ENCODE data around the gene HAPLN3.

Gene HAPLN3

DNA sequence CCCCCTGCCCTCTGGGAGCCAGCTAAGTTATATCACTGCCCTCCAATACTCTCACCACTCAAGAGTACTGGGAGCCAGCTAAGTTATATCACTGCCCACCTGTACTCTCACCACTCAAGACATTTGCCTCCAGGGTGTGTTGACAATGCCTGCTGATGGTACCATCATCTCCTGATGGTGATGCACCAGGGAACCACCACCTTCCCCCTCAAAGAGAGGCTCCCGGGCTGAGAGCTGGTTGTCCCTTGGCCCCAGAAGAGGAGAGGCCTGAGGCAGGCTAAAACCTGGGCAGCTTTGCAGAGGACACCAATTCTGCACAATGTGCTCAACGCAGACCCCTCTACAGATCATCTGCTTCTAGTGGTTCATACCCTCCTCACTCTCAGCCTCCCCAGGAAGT lies 7.5 kb upstream of the HAPLN3 start:
- no peak for DNase-seq (ENCODE audit: low read depth, low spot score)
- H3K27me3 ChIP-seq (ENCODE audit: control insufficient read depth, insufficient read depth, low read length) = no peaks in the 10 kb centered on the region
- H3K4me1 ChIP-seq (ENCODE audit: control insufficient read depth, insufficient read depth, low read length) = peaks cover 2% of the 10 kb centered on the region; the same call in 1 of the 2 replicates
- no peak overlapping the region for H3K4me3 ChIP-seq (ENCODE audit: low read length)
- WGBS (ENCODE audit: insufficient coverage, insufficient read length) = no CpG with 5 or more reads among the region's 2 CpGs
- H3K27ac ChIP-seq (ENCODE audit: low read length) = no peak overlapping the region
- H3K9me3 ChIP-seq (ENCODE audit: control insufficient read depth, insufficient read depth, low read length) = no peaks in the 10 kb centered on the region
- H3K36me3 ChIP-seq (ENCODE audit: control insufficient read depth, insufficient read depth, low read length) = peaks cover 74% of the 10 kb centered on the region

DNA sequence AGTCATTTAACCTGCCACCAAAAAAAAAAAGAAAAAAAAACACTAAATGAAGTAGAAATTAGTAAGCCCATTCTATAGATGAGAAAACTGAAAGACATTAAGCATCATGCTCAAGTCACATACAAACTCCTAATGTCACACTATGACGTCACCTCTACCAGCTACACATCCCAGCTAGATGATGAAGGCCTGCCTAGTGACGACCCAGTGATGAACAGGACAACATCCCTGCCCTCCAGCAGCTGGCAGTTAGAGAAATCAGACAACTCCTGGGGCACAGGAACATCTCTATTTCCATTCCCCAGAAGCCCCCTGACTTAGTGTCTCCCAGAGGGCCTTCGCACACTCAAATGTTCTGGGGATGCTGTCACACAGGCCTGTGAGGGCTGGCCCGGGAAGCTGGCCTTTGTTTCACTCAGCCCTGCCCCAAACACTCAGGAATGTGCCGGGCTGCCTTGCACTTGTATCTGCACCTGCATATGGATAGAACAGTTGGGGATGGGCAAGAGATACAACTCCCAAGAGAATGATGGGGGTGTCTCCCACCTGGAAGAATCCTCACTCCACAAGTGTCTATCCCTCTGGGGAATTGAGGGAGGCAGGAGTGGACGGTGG lies 7.0 kb upstream of the HAPLN3 start:
- no peaks in the 10 kb centered on the region for H3K27me3 ChIP-seq (ENCODE audit: control insufficient read depth, insufficient read depth, low read length)
- no peak overlapping the region for H3K27ac ChIP-seq (ENCODE audit: low read length)
- WGBS (ENCODE audit: insufficient coverage, insufficient read length) = no CpG with 5 or more reads among the region's 6 CpGs
- H3K9me3 ChIP-seq (ENCODE audit: control insufficient read depth, insufficient read depth, low read length) = no peaks in the 10 kb centered on the region
- peaks cover 69% of the 10 kb centered on the region for H3K36me3 ChIP-seq (ENCODE audit: control insufficient read depth, insufficient read depth, low read length)
- peaks cover 2% of the 10 kb centered on the region; the same call in 1 of the 2 replicates for H3K4me1 ChIP-seq (ENCODE audit: control insufficient read depth, insufficient read depth, low read length)
- no peak overlapping the region for H3K4me3 ChIP-seq (ENCODE audit: low read length)
- DNase-seq (ENCODE audit: low read depth, low spot score) = no peak

DNA sequence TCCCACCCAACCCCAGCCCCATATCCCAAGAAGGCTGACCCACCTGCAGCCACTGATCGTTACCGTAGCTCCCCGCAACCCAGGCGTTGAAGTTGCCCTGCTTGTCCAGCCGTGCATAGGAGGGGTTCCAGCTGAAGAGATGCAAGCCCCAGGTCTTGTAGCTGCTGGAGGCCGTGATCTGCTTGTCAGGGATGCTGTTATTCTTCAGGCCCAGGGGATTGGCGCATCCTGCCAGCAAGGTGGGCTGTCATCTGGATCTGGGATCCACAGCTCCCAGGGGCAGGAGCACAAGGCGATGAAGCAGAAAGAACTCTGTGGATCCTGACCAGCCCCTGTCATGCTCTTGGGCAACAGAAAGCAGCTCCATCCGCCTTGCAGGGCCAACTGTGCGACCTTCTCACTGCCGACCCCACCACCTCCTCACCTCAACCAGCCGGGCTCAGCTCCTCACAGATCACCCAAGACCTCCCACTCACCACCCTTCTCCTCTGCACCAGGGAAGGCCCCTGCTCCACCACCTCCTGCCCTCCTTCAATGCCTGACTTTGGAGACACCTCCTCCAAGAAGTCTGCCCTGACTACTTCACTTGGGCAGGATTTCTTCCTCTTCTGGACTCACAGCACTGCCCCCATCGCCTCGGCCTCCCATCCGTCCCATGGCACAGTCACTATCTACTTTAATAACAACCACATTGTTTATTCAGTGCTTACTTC lies 6.3 kb upstream of the HAPLN3 start:
- H3K4me3 ChIP-seq (ENCODE audit: low read length) = no peak overlapping the region
- peaks cover 2% of the 10 kb centered on the region; the same call in 1 of the 2 replicates for H3K4me1 ChIP-seq (ENCODE audit: control insufficient read depth, insufficient read depth, low read length)
- no peaks in the 10 kb centered on the region for H3K9me3 ChIP-seq (ENCODE audit: control insufficient read depth, insufficient read depth, low read length)
- peaks cover 63% of the 10 kb centered on the region for H3K36me3 ChIP-seq (ENCODE audit: control insufficient read depth, insufficient read depth, low read length)
- WGBS (ENCODE audit: insufficient coverage, insufficient read length) = no CpG with 5 or more reads among the region's 15 CpGs
- H3K27me3 ChIP-seq (ENCODE audit: control insufficient read depth, insufficient read depth, low read length) = no peaks in the 10 kb centered on the region
- no peak for DNase-seq (ENCODE audit: low read depth, low spot score)
- H3K27ac ChIP-seq (ENCODE audit: low read length) = no peak overlapping the region

DNA sequence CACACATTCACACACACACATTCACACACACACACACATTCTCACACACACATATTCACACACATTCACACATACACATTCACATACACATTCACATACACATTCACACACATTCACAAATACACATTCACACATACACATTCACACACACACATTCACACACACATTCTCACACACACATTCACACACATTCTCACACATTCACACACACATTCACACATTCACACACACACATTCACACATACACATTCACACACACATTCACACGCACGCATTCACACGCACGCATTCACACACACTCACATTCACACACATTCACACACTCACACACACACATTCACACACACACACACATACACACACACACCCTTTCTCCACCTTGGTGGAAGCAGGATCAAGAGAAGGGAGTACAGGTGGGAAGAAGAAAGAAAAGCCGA lies 5.7 kb upstream of the HAPLN3 start:
- 100% methylated on average over 4 of the region's 5 CpGs for WGBS (ENCODE audit: insufficient coverage, insufficient read length)
- no peak for DNase-seq (ENCODE audit: low read depth, low spot score)
- Histone ChIP-seq H3K4me3 (ENCODE audit: low read length) (no peak overlapping the region), H3K9me3 (ENCODE audit: control insufficient read depth, insufficient read depth, low read length) (no peaks in the 10 kb centered on the region), H3K27me3 (ENCODE audit: control insufficient read depth, insufficient read depth, low read length) (no peaks in the 10 kb centered on the region), H3K27ac (ENCODE audit: low read length) (no peak overlapping the region), H3K36me3 (ENCODE audit: control insufficient read depth, insufficient read depth, low read length) (peaks cover 56% of the 10 kb centered on the region), H3K4me1 (ENCODE audit: control insufficient read depth, insufficient read depth, low read length) (peaks cover 2% of the 10 kb centered on the region; the same call in 1 of the 2 replicates)

DNA sequence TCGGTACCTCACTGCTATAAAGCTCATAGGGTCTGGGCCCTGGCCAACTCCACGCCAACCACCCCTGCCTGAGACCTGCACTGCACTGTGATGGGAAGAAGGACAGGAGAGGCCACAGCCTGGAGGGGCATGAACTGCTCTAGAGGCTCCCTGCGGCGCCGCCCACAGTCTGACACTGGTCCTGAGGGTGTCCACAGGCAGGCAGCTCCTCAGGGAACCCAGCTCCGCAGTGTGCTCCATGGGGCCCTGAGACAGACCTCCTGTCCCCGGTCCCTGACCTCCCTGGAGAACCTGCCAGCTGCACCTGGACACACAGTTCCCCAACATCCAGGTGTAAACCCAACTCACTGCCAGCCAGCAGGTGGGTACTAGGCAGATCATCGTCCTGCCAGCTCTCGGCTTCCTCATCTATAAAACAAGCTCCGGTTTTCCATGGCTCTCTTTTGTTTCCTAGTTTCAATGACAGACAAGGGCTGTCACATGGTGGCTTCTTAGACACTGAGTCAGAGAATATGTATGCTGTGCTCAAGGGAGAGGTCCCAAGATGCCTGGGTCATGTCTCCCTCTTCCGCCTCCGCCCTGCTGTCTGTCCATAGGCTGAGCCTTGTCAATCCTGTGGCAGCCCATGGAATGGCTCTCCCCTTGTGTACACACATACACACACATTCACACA lies 5.1 kb upstream of the HAPLN3 start:
- H3K36me3 ChIP-seq (ENCODE audit: control insufficient read depth, insufficient read depth, low read length) = peaks cover 52% of the 10 kb centered on the region
- whole genome bisulfite sequencing (ENCODE audit: insufficient coverage, insufficient read length) = no CpG with 5 or more reads among the region's 12 CpGs
- H3K9me3 ChIP-seq (ENCODE audit: control insufficient read depth, insufficient read depth, low read length) = no peaks in the 10 kb centered on the region
- H3K27ac ChIP-seq (ENCODE audit: low read length) = no peak overlapping the region
- peaks cover 2% of the 10 kb centered on the region; the same call in 1 of the 2 replicates for H3K4me1 ChIP-seq (ENCODE audit: control insufficient read depth, insufficient read depth, low read length)
- no peaks in the 10 kb centered on the region for H3K27me3 ChIP-seq (ENCODE audit: control insufficient read depth, insufficient read depth, low read length)
- DNase-seq (ENCODE audit: low read depth, low spot score) = no peak
- no peak overlapping the region for H3K4me3 ChIP-seq (ENCODE audit: low read length)

DNA sequence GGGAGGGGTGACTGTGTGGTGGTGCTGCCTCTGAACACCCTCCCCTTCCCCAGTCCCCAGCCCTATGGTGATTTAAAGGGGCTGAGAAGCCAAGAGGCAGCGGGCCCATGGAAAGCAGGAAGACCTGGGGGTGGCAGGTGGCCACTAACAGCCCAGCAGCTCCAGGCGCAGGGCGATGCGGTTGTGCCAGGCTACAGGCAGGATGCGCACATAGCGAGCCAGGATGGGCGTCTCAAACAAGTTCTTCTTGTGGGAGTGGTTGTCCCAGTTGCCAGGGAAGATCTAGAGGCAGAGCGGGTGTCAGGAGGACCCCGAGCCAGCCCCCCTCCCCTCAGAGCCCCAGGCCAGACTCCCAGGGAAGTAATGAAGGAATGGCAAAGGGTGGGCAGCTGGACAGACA lies 3.9 kb upstream of the HAPLN3 start:
- Histone ChIP-seq H3K27me3 (ENCODE audit: control insufficient read depth, insufficient read depth, low read length) (no peaks in the 10 kb centered on the region), H3K36me3 (ENCODE audit: control insufficient read depth, insufficient read depth, low read length) (peaks cover 45% of the 10 kb centered on the region), H3K4me3 (ENCODE audit: low read length) (no peak overlapping the region), H3K27ac (ENCODE audit: low read length) (no peak overlapping the region), H3K4me1 (ENCODE audit: control insufficient read depth, insufficient read depth, low read length) (peaks cover 2% of the 10 kb centered on the region; the same call in 1 of the 2 replicates), H3K9me3 (ENCODE audit: control insufficient read depth, insufficient read depth, low read length) (no peaks in the 10 kb centered on the region)
- no CpG with 5 or more reads among the region's 9 CpGs for WGBS (ENCODE audit: insufficient coverage, insufficient read length)
- DNase-seq (ENCODE audit: low read depth, low spot score) = no peak

DNA sequence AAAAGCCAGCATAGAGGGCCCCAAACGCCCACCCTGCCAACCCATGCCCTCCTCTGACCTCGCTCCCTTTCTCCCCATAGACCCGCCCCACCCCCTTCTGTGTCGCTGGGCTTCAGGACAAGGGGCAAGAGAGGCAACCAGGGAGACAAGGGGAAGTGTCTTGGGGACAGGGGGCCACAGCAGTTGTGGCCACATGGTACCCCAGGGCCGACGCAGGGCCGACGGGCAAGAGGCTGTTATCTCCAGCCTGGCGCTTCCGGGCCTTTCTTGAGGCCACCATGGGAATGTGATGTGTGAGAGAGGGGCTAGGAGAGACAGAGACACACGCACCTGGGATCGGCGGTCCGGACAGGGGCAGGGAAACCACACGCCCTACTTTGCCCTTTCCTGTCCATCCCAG lies 3.4 kb upstream of the HAPLN3 start:
- H3K4me3 ChIP-seq (ENCODE audit: low read length) = no peak overlapping the region
- DNase-seq (ENCODE audit: low read depth, low spot score) = no peak
- H3K9me3 ChIP-seq (ENCODE audit: control insufficient read depth, insufficient read depth, low read length) = no peaks in the 10 kb centered on the region
- no CpG with 5 or more reads among the region's 15 CpGs for WGBS (ENCODE audit: insufficient coverage, insufficient read length)
- peaks cover 40% of the 10 kb centered on the region for H3K36me3 ChIP-seq (ENCODE audit: control insufficient read depth, insufficient read depth, low read length)
- H3K4me1 ChIP-seq (ENCODE audit: control insufficient read depth, insufficient read depth, low read length) = peaks cover 2% of the 10 kb centered on the region; the same call in 1 of the 2 replicates
- H3K27me3 ChIP-seq (ENCODE audit: control insufficient read depth, insufficient read depth, low read length) = no peaks in the 10 kb centered on the region
- H3K27ac ChIP-seq (ENCODE audit: low read length) = no peak overlapping the region

DNA sequence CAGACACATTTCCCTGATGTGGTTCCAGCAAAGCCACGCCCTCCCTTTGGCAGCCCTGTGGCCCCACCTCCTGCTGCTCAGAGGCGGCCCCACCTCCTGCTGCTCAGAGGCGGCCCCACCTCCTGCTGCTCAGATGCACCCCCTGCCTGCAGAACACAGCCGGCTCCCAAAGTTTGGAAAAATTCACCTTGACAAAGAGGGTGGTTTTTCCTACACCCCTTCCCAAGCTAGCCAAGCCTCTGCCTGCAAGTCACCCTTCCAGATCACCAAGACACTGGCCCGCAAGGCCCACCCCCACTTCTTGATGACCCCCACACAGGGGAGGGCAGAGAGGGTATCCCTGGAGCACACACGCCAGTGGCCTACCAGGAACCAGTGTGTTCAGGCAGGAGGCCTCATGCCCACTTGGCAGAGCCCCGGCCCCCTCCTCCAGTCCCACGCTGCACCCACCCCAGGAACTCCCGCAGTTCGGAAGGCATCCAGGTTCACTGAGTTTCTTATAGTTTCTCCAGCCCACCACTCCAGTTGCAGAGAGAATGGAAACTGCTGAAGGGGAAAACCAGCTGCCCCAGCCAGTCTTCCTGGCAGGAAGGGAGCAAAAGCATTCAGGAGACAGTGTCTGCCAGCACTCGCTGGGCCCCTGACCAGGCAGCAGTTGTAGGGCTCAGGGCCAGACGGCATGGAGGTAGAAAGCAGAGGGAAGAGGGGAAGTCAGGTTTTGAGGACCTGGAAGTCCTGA lies 2.3 kb upstream of the HAPLN3 start:
- no peak for DNase-seq (ENCODE audit: low read depth, low spot score)
- peaks cover 2% of the 10 kb centered on the region; the same call in 1 of the 2 replicates for H3K4me1 ChIP-seq (ENCODE audit: control insufficient read depth, insufficient read depth, low read length)
- H3K36me3 ChIP-seq (ENCODE audit: control insufficient read depth, insufficient read depth, low read length) = peaks cover 33% of the 10 kb centered on the region
- no peak overlapping the region for H3K27ac ChIP-seq (ENCODE audit: low read length)
- no CpG with 5 or more reads among the region's 12 CpGs for WGBS (ENCODE audit: insufficient coverage, insufficient read length)
- H3K9me3 ChIP-seq (ENCODE audit: control insufficient read depth, insufficient read depth, low read length) = no peaks in the 10 kb centered on the region
- H3K27me3 ChIP-seq (ENCODE audit: control insufficient read depth, insufficient read depth, low read length) = no peaks in the 10 kb centered on the region
- no peak overlapping the region for H3K4me3 ChIP-seq (ENCODE audit: low read length)

DNA sequence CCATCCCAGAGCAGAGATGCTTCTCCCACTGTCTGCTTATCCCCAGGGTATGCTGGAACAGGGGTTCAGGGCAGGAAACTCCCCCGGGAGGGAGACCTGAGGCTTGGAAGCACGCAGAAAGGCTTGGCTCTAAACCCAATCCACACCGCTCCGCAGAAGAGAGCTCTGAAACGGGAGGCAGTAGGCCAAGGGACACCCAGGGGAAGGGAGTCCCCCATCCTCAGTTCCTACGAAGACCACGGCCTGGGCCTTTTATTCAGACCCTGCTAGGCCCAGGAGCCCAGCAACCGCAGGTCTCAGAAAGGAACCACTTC lies 1.8 kb upstream of the HAPLN3 start:
- Histone ChIP-seq H3K27ac (ENCODE audit: low read length) (no peak overlapping the region), H3K36me3 (ENCODE audit: control insufficient read depth, insufficient read depth, low read length) (peaks cover 28% of the 10 kb centered on the region)
- no peak for DNase-seq (ENCODE audit: low read depth, low spot score)

DNA sequence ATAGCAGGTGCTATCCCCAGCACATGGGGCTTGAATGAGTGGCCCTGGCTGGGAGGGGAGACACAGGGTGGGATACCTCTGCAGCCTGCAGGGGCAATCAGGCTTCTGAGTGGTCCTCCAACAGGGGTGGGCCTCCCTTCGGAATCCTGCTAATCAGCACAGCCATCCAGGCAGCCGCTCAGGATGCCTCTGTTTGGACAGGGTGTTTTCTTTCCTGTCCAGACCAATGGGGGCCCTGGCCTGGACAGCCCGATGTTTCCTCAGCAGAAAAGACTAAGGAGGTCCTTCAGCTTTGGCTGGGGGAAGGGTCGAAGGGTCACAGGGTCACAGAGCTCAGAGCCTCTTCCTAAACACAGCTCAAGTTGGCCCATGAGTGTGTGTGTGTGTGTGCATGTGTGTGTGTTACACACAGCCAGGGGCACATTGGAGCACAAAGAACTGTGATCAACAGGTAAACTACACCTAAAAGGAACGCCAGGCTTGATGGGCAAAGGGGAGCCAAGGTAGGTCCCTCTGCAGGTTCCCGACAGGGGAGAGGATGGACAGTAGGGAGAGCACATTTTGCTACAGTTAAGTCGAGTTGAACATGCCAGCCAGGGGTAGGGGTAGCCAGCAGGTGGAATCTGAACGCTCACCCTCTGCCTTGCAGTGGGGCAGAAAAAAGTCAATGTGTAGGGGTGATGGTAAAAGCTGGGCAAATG lies 1.1 kb upstream of the HAPLN3 start:
- H3K9me3 ChIP-seq (ENCODE audit: control insufficient read depth, insufficient read depth, low read length) = no peaks in the 10 kb centered on the region
- H3K4me3 ChIP-seq (ENCODE audit: low read length) = no peak overlapping the region
- WGBS (ENCODE audit: insufficient coverage, insufficient read length) = no CpG with 5 or more reads among the region's 8 CpGs
- no peaks in the 10 kb centered on the region for H3K27me3 ChIP-seq (ENCODE audit: control insufficient read depth, insufficient read depth, low read length)
- no peak overlapping the region for H3K27ac ChIP-seq (ENCODE audit: low read length)
- H3K36me3 ChIP-seq (ENCODE audit: control insufficient read depth, insufficient read depth, low read length) = peaks cover 23% of the 10 kb centered on the region
- H3K4me1 ChIP-seq (ENCODE audit: control insufficient read depth, insufficient read depth, low read length) = peaks cover 2% of the 10 kb centered on the region; the same call in 1 of the 2 replicates
- DNase-seq (ENCODE audit: low read depth, low spot score) = no peak

More for the DNA sequence above, 1.8 kb upstream of the HAPLN3 start:
- Histone ChIP-seq H3K4me1 (ENCODE audit: control insufficient read depth, insufficient read depth, low read length) (peaks cover 2% of the 10 kb centered on the region; the same call in 1 of the 2 replicates), H3K4me3 (ENCODE audit: low read length) (no peak overlapping the region), H3K9me3 (ENCODE audit: control insufficient read depth, insufficient read depth, low read length) (no peaks in the 10 kb centered on the region), H3K27me3 (ENCODE audit: control insufficient read depth, insufficient read depth, low read length) (no peaks in the 10 kb centered on the region)
- no CpG with 5 or more reads among the region's 8 CpGs for WGBS (ENCODE audit: insufficient coverage, insufficient read length)

Data from iPS DF 6.9 (cell line).